Smooth muscle cell (in vitro differentiated cells): ENCODE measurements around the gene SMCO2. TPM values are rescaled to one million over a fixed set of nuclear protein-coding genes. Genes with fewer than 3 reads are reported as not detected.

Source experiments
- DNase-seq: peaks from one replicate; lab custom pipeline; 2025; ENCODE audit not compliant: unreplicated experiment; lab: John Stamatoyannopoulos, UW
- H2AFZ ChIP-seq: fragments of 200-600 bp; sonication (generic); 2 replicates; pipeline ENCODE4 v1.6.0; 2016; ENCODE audit warnings: antibody characterized with exemption, low read depth, mild to moderate bottlenecking
- H3F3A ChIP-seq: fragments of 200-600 bp; sonication (generic); 2 replicates; pipeline ENCODE4 v1.6.0; 2017; ENCODE audit warnings: antibody characterized with exemption, low read depth
- H3K27ac ChIP-seq: fragments of 200-600 bp; sonication (generic); 2 replicates; pipeline ENCODE4 v1.5.1; 2016; ENCODE audit warnings: low read depth, mild to moderate bottlenecking
- H3K27me3 ChIP-seq: fragments of 200-600 bp; sonication (generic); 2 replicates; pipeline ENCODE4 v1.6.1; 2016; ENCODE audit warnings: low read depth, mild to moderate bottlenecking
- H3K36me3 ChIP-seq: fragments of 200-600 bp; sonication (generic); 2 replicates; pipeline ENCODE4 v1.5.1; 2016; ENCODE audit warnings: low read depth
- H3K4me1 ChIP-seq: fragments of 200-600 bp; sonication (generic); 2 replicates; pipeline ENCODE4 v1.5.1; 2016; ENCODE audit warnings: low read depth
- H3K4me2 ChIP-seq: fragments of 200-600 bp; sonication (generic); 2 replicates; pipeline ENCODE4 v1.6.0; 2016; ENCODE audit warnings: mild to moderate bottlenecking
- H3K4me3 ChIP-seq: fragments of 200-600 bp; sonication (generic); 2 replicates; pipeline ENCODE4 v1.5.1; 2016; ENCODE audit warnings: mild to moderate bottlenecking
- H3K79me2 ChIP-seq: fragments of 200-600 bp; sonication (generic); 2 replicates; pipeline ENCODE4 v1.6.0; 2016; ENCODE audit warnings: low read depth, mild to moderate bottlenecking
- H3K9ac ChIP-seq: fragments of 200-600 bp; sonication (generic); 2 replicates; pipeline ENCODE4 v1.6.0; 2016; ENCODE audit warnings: low read depth
- H3K9me3 ChIP-seq: fragments of 200-600 bp; sonication (generic); replicated peaks from 2 replicates; pipeline ENCODE4 v1.5.1; 2016; ENCODE audit warnings: low read depth
- H4K20me1 ChIP-seq: fragments of 200-600 bp; sonication (generic); 2 replicates; pipeline ENCODE4 v1.6.0; 2016; ENCODE audit warnings: low read depth
- WGBS: methylation state at CpG from one replicate; pipeline ENCODE4 v1.1.7; 2016; ENCODE audit warnings: low lambda C conversion rate; 5-methylcytosine and 5-hydroxymethylcytosine counted together
- polyA plus RNA-seq: library from polyadenylated mRNA; unstranded; fragments of >200 nt; fragmentation: Nextera tagmentation; extraction: Ambion mirVana; gene quantifications from 2 replicates; pipeline ENCODE4 v1.2.1, GENCODE V29; 2016
- total RNA-seq: library from RNA; depleted of rRNA; stranded (reverse); fragments of >200 nt; gene quantifications from 2 replicates; pipeline ENCODE4 v1.2.3, GENCODE V29; 2014
- TF ChIP-seq, protein P1 (sequence below): fragments of 200-600 bp; sonication (generic); IDR thresholded peaks from 2 replicates; pipeline ENCODE4 v1.5.1; 2017; ENCODE audit warnings: borderline replicate concordance, mild to moderate bottlenecking, antibody characterized with exemption; ENCODE audit not compliant: insufficient read depth, poor library complexity, severe bottlenecking

Gene SMCO2
- total and polyA plus RNA-seq, 2 experiments from 2014 or later = not detected

DNA sequence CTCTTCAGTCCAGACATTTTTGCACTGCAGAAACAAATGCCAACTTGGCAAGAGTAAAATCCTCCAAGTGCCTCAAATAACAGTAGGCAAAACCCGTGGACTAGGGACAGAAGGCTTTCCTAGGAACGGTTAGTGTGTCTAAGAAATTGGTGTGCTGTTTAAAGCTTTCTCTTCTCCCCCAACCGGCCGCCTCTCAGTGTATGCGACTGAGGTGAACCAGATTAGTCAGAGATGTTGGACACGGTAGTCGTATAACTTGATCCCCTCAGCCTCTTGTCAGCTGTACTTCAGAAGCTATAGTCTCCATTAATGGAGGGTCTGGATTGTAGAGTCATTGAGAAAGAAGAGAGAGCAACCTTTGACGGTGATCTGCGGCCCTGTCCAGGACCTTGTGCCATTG is 99.1 kb downstream of the SMCO2 start:
- H3K36me3 ChIP-seq = no peaks in the 10 kb centered on the region
- H3K9me3 ChIP-seq = no peaks in the 10 kb centered on the region
- H3K4me1 ChIP-seq = peaks cover 36% of the 10 kb centered on the region
- H2AFZ ChIP-seq = no peak overlapping the region
- peaks cover 83% of the 10 kb centered on the region for H3K79me2 ChIP-seq
- no peak for DNase-seq
- no peak overlapping the region for H3K4me3 ChIP-seq
- peaks cover 38% of the 10 kb centered on the region for H3F3A ChIP-seq
- WGBS = 61% methylated on average over 9 of the region's 9 CpGs
- TF ChIP-seq, protein P1, sequence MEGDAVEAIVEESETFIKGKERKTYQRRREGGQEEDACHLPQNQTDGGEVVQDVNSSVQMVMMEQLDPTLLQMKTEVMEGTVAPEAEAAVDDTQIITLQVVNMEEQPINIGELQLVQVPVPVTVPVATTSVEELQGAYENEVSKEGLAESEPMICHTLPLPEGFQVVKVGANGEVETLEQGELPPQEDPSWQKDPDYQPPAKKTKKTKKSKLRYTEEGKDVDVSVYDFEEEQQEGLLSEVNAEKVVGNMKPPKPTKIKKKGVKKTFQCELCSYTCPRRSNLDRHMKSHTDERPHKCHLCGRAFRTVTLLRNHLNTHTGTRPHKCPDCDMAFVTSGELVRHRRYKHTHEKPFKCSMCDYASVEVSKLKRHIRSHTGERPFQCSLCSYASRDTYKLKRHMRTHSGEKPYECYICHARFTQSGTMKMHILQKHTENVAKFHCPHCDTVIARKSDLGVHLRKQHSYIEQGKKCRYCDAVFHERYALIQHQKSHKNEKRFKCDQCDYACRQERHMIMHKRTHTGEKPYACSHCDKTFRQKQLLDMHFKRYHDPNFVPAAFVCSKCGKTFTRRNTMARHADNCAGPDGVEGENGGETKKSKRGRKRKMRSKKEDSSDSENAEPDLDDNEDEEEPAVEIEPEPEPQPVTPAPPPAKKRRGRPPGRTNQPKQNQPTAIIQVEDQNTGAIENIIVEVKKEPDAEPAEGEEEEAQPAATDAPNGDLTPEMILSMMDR = no peak
- no peak overlapping the region for H3K4me2 ChIP-seq
- H3K9ac ChIP-seq = no peak overlapping the region
- H3K27me3 ChIP-seq = no peaks in the 10 kb centered on the region
- peaks cover 44% of the 10 kb centered on the region for H4K20me1 ChIP-seq
- peak overlapping the region; percentile 54 for H3K27ac ChIP-seq

DNA sequence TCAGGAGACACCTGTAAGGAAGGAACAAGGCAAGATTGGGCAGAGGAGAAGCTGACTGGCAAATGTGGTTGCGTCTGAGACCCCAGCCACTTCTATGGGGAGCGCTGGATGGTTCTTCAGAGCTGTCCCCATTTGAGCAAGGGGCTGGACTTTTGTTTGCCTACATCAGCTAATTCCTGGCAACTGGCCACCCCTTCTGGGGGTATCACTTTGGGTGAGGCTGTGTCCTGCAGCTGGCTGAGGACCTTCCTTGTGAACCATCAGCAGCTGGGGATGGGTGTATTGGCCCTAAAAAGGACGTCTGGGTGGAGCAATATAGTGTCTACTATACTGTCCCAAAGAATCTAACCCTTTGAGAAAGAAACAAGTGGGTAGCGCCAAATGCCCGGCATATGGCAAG is 101.1 kb downstream of the SMCO2 start:
- peak overlapping the region; percentile 88 for H3K27ac ChIP-seq
- no peaks in the 10 kb centered on the region for H3K27me3 ChIP-seq
- H3K4me2 ChIP-seq = no peak overlapping the region
- WGBS = 94% methylated on average over 5 of the region's 5 CpGs
- peaks cover 45% of the 10 kb centered on the region for H4K20me1 ChIP-seq
- H3K4me3 ChIP-seq = no peak overlapping the region
- no peak overlapping the region for H3K9ac ChIP-seq
- peaks cover 84% of the 10 kb centered on the region for H3K79me2 ChIP-seq
- TF ChIP-seq, protein P1 = no peak
- H3K4me1 ChIP-seq = peaks cover 22% of the 10 kb centered on the region
- H3K9me3 ChIP-seq = no peaks in the 10 kb centered on the region
- peaks cover 35% of the 10 kb centered on the region for H3F3A ChIP-seq
- H3K36me3 ChIP-seq = no peaks in the 10 kb centered on the region
- H2AFZ ChIP-seq = no peak overlapping the region
- no peak for DNase-seq

DNA sequence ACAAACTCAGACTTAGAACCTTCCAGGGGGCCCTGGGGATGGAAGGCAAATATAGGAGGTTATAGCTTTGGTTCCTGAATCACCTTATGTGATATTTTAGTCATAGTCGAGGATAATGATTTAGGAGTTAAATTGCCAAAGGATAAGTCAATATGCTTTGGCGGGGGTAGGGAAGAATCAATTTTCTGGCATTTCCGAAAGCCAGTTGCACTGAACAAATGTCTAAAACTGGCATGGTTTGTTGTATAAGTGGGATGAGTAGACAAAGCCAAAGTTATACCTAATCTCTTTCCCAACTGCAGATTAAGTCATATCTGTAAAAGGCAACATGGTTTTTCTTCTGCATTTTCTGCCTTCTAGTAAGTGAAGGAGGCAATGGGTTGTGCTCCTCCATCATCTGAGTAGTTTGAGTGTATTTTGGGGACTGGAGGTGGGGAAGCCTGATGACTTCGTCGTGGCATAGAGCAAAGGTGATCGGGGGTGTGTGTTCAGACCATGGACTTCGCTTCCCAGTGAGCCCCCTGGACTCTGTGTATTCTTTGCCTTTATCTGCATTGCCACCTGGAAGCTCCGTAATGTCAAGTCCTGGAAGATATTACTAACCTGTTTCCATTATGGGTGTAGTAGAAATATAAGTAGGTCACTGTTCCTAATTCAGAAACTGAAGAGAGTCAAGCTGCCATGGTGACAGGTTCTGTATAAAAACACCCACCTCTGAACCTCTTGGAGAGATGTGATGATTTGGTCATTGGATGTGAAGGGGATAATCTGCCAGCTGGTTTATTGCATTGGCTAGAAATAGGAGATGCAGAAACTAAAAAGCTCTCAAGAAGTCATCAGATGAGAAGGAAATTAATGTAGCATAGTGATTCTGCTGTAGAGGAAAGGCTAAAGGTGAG is 102.0 kb downstream of the SMCO2 start:
- H3K27ac ChIP-seq = peak overlapping the region; percentile 88
- H3F3A ChIP-seq = peaks cover 37% of the 10 kb centered on the region
- H3K79me2 ChIP-seq = peaks cover 88% of the 10 kb centered on the region
- 97% methylated on average over 8 of the region's 8 CpGs for whole genome bisulfite sequencing
- DNase-seq = no peak
- no peaks in the 10 kb centered on the region for H3K9me3 ChIP-seq
- no peak overlapping the region for H2AFZ ChIP-seq
- no peaks in the 10 kb centered on the region for H3K27me3 ChIP-seq
- peak overlapping the region; percentile 75 for H3K4me2 ChIP-seq
- peaks cover 54% of the 10 kb centered on the region for H4K20me1 ChIP-seq
- peaks cover 24% of the 10 kb centered on the region for H3K4me1 ChIP-seq
- H3K36me3 ChIP-seq = no peaks in the 10 kb centered on the region
- TF ChIP-seq, protein P1 = no peak
- no peak overlapping the region for H3K4me3 ChIP-seq
- no peak overlapping the region for H3K9ac ChIP-seq
